GM23338 (cell line): ENCODE measurements around the gene KAZALD1. TPM values are rescaled to one million over a fixed set of nuclear protein-coding genes. Genes with fewer than 3 reads are reported as not detected.

Source experiments
- EZH2 ChIP-seq: fragments of 200-600 bp; sonication (generic); IDR thresholded peaks from one replicate; pipeline ENCODE4 v1.8.0; 2017; ENCODE audit warnings: antibody characterized with exemption, mild to moderate bottlenecking, low read depth; ENCODE audit not compliant: unreplicated experiment
- REST ChIP-seq: IDR thresholded peaks from one replicate; pipeline ENCODE4 v1.6.1; 2018; ENCODE audit warnings: antibody characterized with exemption; ENCODE audit not compliant: unreplicated experiment
- ZNF462 ChIP-seq: fragments of 250-450 bp; sonication (Bioruptor Pico); IDR thresholded peaks from 2 replicates; pipeline ENCODE4 v1.5.0; 2020; ENCODE audit warnings: mild to moderate bottlenecking, moderate library complexity
- polyA plus RNA-seq: library from polyadenylated mRNA; unstranded; fragments of >200 nt; fragmentation: Nextera tagmentation; extraction: Ambion mirVana; gene quantifications from 2 replicates; pipeline ENCODE4 v1.2.1, GENCODE V29; 2016
- total RNA-seq: library from RNA; depleted of rRNA; stranded (reverse); fragments of >200 nt; shearing (Covaris generic); gene quantifications from 2 replicates; pipeline ENCODE4 v1.2.3, GENCODE V29; 2014

The KAZALD1 gene
- total and polyA plus RNA-seq, 2 experiments from 2014 or later = 0.27 to 1.3 TPM

GRCh38 chr10:101031796-101032636, 29.8 kb upstream of the KAZALD1 start (continued):
- no peak for TF ChIP-seq ZNF462 (CRISPR knock-in tag)
- TF ChIP-seq EZH2 = no peak
- TF ChIP-seq REST = no peak
